Umbilical cord (tissue), 2 donors: ENCODE measurements around the gene SLC35G1. TPM values are rescaled to one million over a fixed set of nuclear protein-coding genes. Genes with fewer than 3 reads are reported as not detected.
A peak's percentile ranks its signal among the peaks of the same experiment; 100 is the strongest.

Experiments used
- DNase-seq: peaks from one replicate; pipeline ENCODE4 v3.0.0-alpha.2; 2015; ENCODE audit warnings: low spot score
- total RNA-seq: library from RNA; depleted of rRNA; stranded (reverse); fragments of >200 nt; gene quantifications from one replicate; pipeline ENCODE4 v1.2.3, GENCODE V29; 2014; ENCODE audit warnings: low replicate concordance; ENCODE audit not compliant: insufficient read depth

SLC35G1 gene
- total RNA-seq, 1 donor from 2014 or later = 4.3 TPM

GRCh38 chr10:93951905-93952304 lies 58.1 kb downstream of the SLC35G1 start:
- peak; percentile 18 for DNase-seq

Other genes with a start within 250 kb of the SLC35G1 start
- 16.6 TPM for gene FRA10AC1, start 191.4 kb upstream of the SLC35G1 start, total RNA-seq
- 9.4 TPM for gene LGI1, start 136.0 kb upstream of the SLC35G1 start, total RNA-seq
- 47.4 TPM for gene PLCE1, start 100.0 kb downstream of the SLC35G1 start, total RNA-seq